Activated CD4-positive, alpha-beta T cell treated with anti-CD3 and anti-CD28 coated beads, Interleukin-2, amount 10 ng/mL, durations not matched to agents 24 days and 14 days (primary cell): ENCODE data around the gene TPK1. TPM values are rescaled to one million over a fixed set of nuclear protein-coding genes. Genes with fewer than 3 reads are reported as not detected.
"Not testable (repeated sequence)": the region's sequence is repeated elsewhere in the genome, so short reads cannot be mapped to it uniquely, and the experiment has no call there.

Experiments used
- DNase-seq: peaks from one replicate; pipeline ENCODE4 v3.0.0; 2022
- H3K27ac Mint-ChIP-seq: one replicate; pipeline ENCODE4 v1.8.0; 2022; ENCODE audit warnings: mild to moderate bottlenecking, mixed read lengths
- H3K27me3 Mint-ChIP-seq: one replicate; pipeline ENCODE4 v1.8.0; 2022; ENCODE audit warnings: mixed read lengths
- H3K36me3 Mint-ChIP-seq: one replicate; pipeline ENCODE4 v1.8.0; 2022; ENCODE audit warnings: low read depth, mild to moderate bottlenecking, mixed read lengths
- H3K4me1 Mint-ChIP-seq: one replicate; pipeline ENCODE4 v1.8.0; 2021; ENCODE audit warnings: mixed read lengths
- H3K4me3 Mint-ChIP-seq: one replicate; pipeline ENCODE4 v1.8.0; 2022; ENCODE audit warnings: mild to moderate bottlenecking, moderate library complexity, mixed read lengths
- H3K9me3 Mint-ChIP-seq: one replicate; pipeline ENCODE4 v1.8.0; 2021; ENCODE audit warnings: mixed read lengths
- intact Hi-C: fragments of 100-400 bp; cut with micrococcal nuclease; formaldehyde crosslinking; loops from one replicate; pipeline ENCODE4 v1.15.1; 2023
- total RNA-seq: library from RNA; stranded (reverse); gene quantifications from 2 replicates; pipeline ENCODE4 v1.2.3, GENCODE V29; 2022

TPK1 gene
- total RNA-seq, 1 donor from 2014 or later: 13.2 TPM

DNA sequence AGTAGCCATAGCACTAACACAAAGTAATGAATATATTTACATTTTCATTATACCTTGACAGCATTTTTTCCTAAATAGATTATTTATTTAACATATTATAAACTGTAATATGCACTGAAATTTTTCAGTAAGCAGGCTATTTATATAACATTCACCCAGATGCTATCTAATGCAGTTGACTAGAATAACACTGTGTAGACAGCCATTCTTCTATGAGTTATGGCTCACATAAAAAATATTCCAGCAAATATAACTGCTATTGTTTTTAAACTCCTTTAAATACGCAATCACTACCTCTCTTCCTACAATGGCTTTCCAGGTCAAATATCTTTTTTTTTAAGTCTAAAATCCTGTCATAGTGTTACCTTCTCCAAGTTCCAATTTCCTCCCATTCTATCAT is 21.6 kb downstream of the TPK1 start:
- intact Hi-C loops: no loop called here
- H3K27ac Mint-ChIP-seq: no peak overlapping the region
- no peaks in the 10 kb centered on the region for H3K27me3 Mint-ChIP-seq
- no peak for DNase-seq
- H3K36me3 Mint-ChIP-seq: peaks cover 4% of the 10 kb centered on the region
- no peak overlapping the region for H3K4me3 Mint-ChIP-seq
- H3K4me1 Mint-ChIP-seq: peaks cover 43% of the 10 kb centered on the region
- H3K9me3 Mint-ChIP-seq: peaks cover 4% of the 10 kb centered on the region

DNA sequence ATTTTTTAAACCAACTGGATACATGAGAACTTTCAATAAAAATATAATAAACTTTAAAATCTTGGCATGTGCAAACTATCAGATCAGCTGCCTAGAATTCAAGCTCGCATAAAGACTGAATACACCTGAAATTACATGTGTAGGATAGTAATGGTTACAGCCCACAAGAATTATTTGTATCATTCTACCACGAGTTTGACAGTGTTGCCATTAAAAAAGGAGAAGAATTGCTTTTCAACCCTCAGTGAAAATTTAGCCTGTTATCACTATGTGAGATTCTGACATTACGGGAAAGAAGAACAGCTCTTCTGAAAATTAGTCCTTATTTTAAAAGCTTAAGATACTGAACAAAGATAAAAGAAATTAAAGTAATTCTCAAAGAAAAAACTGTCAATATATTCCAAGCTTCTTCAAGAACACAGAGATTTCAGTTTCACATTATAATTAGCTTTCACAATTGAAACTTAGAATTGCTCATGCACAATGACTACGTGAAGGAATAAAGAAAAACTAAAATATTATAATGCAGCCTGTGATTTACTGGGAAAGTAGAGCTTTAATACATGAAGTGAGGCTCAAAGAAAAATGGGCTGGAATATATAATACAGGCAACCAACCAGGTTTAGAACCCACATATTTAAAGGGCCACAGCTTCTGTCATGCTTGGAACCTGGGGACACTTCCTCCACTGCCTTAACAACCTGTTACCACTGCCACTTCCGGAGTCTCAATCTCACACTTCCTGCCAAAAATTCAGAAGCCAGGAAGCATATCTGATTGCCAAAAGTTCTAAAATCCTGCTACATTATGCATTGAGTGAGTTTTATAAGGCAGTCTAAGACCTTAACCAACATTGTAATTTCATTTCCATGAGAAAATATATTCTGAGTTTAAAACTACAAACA is 23.2 kb downstream of the TPK1 start:
- peak; percentile 85 for DNase-seq
- H3K4me1 Mint-ChIP-seq: peaks cover 32% of the 10 kb centered on the region
- peaks cover 4% of the 10 kb centered on the region for H3K36me3 Mint-ChIP-seq
- no peaks in the 10 kb centered on the region for H3K27me3 Mint-ChIP-seq
- peak overlapping the region; percentile 76 for H3K4me3 Mint-ChIP-seq
- intact Hi-C loops: loop anchor here (1.0 kb wide), 2 partner anchors 9 to 23 kb away; no protein-coding TSS in a partner anchor
- H3K27ac Mint-ChIP-seq: peak overlapping the region; percentile 88
- peaks cover 4% of the 10 kb centered on the region for H3K9me3 Mint-ChIP-seq

DNA sequence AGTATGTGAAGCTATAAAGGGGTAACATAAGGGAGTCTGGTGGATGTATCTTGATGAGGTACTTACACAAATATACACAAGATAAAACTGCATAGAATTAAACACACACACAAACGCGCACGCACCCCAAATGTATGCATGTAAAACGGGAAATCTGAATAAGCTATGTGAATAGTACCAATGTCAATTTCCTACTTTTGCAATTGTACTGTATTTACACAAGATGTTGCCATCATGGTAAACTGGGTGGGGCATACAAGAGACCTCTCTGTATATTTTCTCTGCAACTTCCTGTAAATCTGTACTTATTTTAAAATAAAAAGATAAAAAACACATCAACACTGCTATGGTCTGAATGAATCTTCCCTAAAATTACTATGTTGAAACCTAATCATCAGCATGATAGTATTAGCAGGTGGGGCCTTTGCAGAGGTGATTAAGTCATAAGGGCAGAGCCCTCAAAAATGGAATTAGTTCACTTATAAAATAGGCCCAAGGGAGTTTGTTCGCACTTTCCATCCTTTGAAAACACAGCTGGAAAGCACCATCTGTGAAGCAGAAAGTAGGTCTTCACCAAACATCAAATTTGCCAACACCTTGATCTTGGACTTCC is 30.1 kb downstream of the TPK1 start:
- peaks cover 13% of the 10 kb centered on the region for H3K4me1 Mint-ChIP-seq
- DNase-seq: no peak

DNA sequence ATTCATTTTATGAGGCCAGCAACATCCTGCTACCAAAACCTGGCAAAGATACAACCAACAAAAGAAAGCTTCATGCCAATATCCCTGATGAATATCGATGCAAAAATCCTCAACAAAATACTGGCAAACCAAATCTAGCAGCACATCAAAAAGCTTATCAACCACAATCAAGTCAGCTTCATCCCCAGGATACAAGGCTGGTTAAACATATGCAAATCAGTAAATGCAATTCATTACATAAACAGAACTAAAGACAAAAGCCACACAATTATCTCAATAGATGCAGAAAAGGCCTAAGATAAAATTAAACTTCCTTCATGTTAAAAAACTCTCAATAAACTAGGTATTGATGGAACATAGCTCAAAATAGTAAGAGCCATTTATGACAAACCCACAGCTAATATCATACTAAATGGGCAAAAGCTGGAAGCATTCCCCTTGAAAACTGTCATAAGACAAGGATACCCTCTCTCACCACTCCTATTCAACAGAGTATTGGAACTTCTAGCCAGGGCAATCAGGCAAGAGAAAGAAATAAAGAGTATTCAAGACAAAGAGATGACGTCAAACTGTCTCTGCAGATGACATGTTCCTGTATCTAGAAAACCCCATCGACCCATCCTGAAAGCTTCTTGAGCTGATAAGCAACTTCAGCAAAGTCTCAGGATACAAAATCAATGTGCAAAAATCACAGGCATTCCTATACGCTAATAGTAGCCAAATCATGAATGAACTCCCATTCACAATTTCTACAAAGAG is 35.0 kb downstream of the TPK1 start:
- intact Hi-C loops, H3K27ac Mint-ChIP-seq, H3K4me1 Mint-ChIP-seq, H3K27me3 Mint-ChIP-seq, DNase-seq, H3K4me3 Mint-ChIP-seq: not testable (repeated sequence)
- Mint-ChIP-seq H3K9me3 (peaks cover 15% of the 10 kb centered on the region), H3K36me3 (peaks cover 28% of the 10 kb centered on the region)

More for the DNA sequence above, 30.1 kb downstream of the TPK1 start:
- Mint-ChIP-seq H3K27me3 (no peaks in the 10 kb centered on the region), H3K9me3 (peaks cover 7% of the 10 kb centered on the region), H3K4me3 (no peak overlapping the region), H3K27ac (no peak overlapping the region), H3K36me3 (peaks cover 16% of the 10 kb centered on the region)
- intact Hi-C loops: no loop called here

DNA sequence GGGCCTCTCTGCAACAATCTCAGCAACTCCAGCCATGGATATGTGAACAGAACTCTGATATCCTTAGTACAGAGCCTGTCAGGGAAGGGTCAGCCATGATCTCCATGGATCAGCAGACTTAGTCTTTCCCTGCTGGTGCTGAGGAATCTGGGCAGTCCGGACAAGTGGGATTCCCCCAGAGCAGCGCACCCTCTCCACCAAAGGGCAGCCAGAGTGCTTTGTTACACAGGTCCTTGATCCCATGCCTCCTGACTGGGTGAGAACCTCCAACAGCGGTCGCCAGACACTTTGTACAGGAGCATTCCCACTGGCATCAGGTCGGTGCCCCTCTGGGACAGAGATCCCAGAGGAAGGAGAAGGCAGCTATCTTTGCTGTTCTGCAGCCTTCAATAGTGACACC is 38.9 kb downstream of the TPK1 start:
- no peaks in the 10 kb centered on the region for H3K4me1 Mint-ChIP-seq
- no peak overlapping the region for H3K4me3 Mint-ChIP-seq
- intact Hi-C loops: no loop called here
- H3K27me3 Mint-ChIP-seq: no peaks in the 10 kb centered on the region
- H3K27ac Mint-ChIP-seq: no peak overlapping the region
- H3K9me3 Mint-ChIP-seq: peaks cover 15% of the 10 kb centered on the region
- no peak for DNase-seq
- H3K36me3 Mint-ChIP-seq: peaks cover 12% of the 10 kb centered on the region

DNA sequence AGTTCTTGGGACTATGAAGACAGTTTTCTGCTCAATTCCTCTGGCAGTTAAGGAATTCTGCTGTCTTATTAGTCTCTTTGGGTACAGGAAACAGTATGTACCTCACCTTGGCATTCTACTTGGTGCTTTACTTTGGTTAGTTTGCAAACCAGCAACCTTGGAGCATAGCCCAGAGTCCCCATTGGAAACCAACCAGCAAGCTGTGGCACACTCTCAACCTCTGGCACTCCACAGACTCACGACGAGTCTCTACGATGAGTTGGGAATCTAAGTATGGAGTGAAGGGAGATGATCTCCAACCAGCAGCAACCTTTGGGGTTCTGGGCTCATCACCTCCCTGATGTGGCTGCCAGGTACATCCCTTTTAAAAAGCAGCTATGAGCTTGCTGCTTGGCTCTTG is 43.8 kb downstream of the TPK1 start:
- Mint-ChIP-seq H3K4me3 (no peak overlapping the region), H3K4me1 (no peaks in the 10 kb centered on the region), H3K27me3 (no peaks in the 10 kb centered on the region), H3K9me3 (no peaks in the 10 kb centered on the region), H3K36me3 (peaks cover 4% of the 10 kb centered on the region), H3K27ac (no peak overlapping the region)
- intact Hi-C loops: no loop called here
- no peak for DNase-seq

DNA sequence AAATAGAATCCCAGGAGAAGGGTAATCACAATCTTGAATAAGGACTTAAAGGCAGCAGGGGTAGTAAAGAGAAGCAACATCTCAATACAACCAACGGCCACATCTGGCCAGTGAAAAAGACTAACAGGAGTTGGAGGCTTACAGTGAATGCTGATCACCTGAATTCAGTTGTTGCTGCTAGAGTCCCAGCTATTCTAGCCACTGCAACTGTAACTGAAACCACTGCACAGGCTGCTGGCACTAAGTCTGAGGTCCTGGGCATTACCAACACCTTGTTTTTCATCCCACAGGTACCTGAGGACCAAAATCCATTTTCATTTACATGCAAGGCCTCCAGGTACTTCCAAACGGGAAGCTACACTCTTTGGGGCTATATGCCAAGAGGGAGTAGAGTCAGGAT is 44.4 kb downstream of the TPK1 start:
- intact Hi-C loops: no loop called here
- H3K4me1 Mint-ChIP-seq: peaks cover 4% of the 10 kb centered on the region
- no peak overlapping the region for H3K4me3 Mint-ChIP-seq
- H3K27me3 Mint-ChIP-seq: no peaks in the 10 kb centered on the region
- DNase-seq: no peak
- no peaks in the 10 kb centered on the region for H3K9me3 Mint-ChIP-seq
- peaks cover under 1% of the 10 kb centered on the region for H3K36me3 Mint-ChIP-seq
- no peak overlapping the region for H3K27ac Mint-ChIP-seq

DNA sequence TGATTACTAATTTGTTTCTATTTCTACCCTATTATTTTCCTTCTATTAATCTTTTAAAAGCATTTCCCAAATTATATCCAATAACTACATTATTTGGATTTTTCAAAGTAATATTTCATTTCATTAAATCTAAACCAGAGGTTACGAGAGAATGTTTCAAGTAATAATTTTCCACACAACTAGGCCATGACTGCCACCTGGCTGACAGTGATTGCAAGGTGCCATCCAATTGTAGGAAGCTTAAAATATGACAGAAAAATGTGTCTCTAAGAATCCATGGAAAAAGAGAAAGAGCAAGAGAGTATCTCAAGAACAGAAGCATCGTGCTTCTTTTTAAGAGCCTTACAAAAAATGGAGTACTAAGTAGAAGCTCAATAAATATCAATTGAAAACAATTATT is 48.7 kb downstream of the TPK1 start:
- Mint-ChIP-seq H3K4me1 (peaks cover 5% of the 10 kb centered on the region), H3K36me3 (no peaks in the 10 kb centered on the region), H3K27me3 (no peaks in the 10 kb centered on the region), H3K9me3 (no peaks in the 10 kb centered on the region), H3K4me3 (no peak overlapping the region), H3K27ac (no peak overlapping the region)
- no peak for DNase-seq
- intact Hi-C loops: loop anchor here (10.0 kb wide), 1 partner anchor 48 kb away; the partner anchor contains the start of gene TPK1

DNA sequence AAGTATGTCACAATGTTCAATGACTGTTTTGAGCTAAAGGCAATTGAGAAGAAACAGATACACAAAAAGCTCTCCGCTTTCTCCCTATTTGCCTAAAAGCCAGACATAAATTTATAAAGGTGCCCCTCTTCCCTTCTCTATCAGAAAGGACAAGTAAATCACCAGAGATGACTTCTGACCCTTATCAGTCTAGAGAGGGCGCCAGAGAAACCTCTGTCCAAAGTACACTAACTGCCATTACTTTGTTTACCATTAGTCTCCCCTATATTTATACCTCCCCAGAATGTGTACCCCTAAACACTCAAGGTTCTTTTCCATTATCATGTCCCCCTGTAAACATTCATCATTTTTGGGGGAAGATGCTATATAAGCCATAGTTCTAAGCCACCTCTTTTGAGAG is 49.3 kb downstream of the TPK1 start:
- no peak overlapping the region for H3K4me3 Mint-ChIP-seq
- intact Hi-C loops: loop anchor here (10.0 kb wide), 1 partner anchor 48 kb away; the partner anchor contains the start of gene TPK1
- H3K27me3 Mint-ChIP-seq: no peaks in the 10 kb centered on the region
- H3K36me3 Mint-ChIP-seq: no peaks in the 10 kb centered on the region
- peaks cover 5% of the 10 kb centered on the region for H3K4me1 Mint-ChIP-seq
- no peak overlapping the region for H3K27ac Mint-ChIP-seq
- no peaks in the 10 kb centered on the region for H3K9me3 Mint-ChIP-seq
- DNase-seq: peak; percentile 63

DNA sequence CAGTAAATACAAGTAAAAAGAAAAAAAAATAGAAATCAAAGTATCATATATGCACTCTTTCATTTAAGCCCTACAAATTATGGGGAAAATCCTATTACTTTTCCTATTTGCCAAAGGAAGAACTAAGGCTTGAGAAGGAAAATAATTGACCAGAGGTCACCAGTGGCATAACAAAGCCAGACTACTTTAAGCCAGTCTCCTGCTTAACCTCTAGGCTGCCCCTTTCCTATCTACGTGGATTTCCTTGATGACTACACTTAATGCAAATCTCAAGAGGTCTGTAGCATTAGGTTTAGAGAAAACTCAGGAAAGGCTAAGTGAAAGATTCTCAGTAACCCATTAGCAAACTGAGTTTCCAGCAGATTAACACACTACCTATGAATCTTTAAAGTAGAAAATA is 49.8 kb downstream of the TPK1 start:
- H3K4me1 Mint-ChIP-seq: peaks cover 5% of the 10 kb centered on the region
- H3K27ac Mint-ChIP-seq: no peak overlapping the region
- intact Hi-C loops: loop anchor here (10.0 kb wide), 1 partner anchor 49 kb away; the partner anchor contains the start of gene TPK1
- H3K4me3 Mint-ChIP-seq: no peak overlapping the region
- no peak for DNase-seq
- no peaks in the 10 kb centered on the region for H3K36me3 Mint-ChIP-seq
- no peaks in the 10 kb centered on the region for H3K9me3 Mint-ChIP-seq
- no peaks in the 10 kb centered on the region for H3K27me3 Mint-ChIP-seq

DNA sequence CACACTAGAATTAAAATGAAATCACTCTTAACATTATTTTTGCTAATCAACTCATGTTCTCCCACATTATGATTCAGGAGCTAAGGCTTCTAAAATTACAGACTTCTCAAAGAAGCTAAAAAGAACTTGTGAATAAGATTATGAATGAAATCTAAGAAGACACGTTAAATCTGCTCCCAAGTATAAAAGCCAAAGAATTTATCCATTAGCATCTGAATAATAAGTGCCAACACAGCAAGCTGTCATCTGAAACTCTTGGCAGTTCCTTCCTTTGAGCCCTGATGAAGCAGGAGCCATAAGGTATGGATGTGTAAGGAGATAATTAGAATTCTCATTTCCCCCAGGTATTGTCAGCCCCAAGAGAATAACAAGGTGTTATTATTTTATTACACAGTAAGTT is 50.3 kb downstream of the TPK1 start:
- H3K27ac Mint-ChIP-seq: no peak overlapping the region
- intact Hi-C loops: loop anchor here (10.0 kb wide), 1 partner anchor 49 kb away; the partner anchor contains the start of gene TPK1
- no peak for DNase-seq

DNA sequence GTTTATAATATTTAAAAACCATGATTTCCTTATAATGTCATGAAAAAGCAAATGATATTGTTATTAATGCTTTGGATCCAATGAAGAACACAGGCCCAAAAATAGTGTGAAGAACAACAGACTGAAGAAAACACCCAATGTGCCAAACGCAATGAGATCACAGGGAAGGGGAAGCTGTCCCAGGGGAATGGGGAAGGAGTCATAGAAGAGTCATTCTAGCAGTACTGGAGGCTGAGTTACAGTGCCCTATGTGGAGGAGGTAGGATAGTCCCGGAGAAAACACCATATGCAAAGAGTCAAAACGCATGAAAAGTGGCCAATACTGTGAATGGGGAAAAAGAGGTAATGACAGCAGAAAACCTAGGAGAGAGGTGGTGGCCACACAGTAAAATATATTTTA is 50.9 kb downstream of the TPK1 start:
- intact Hi-C loops: loop anchor here (10.0 kb wide), 1 partner anchor 50 kb away; the partner anchor contains the start of gene TPK1
- no peak for DNase-seq
- H3K4me3 Mint-ChIP-seq: no peak overlapping the region
- no peaks in the 10 kb centered on the region for H3K9me3 Mint-ChIP-seq
- no peaks in the 10 kb centered on the region for H3K27me3 Mint-ChIP-seq
- peaks cover 5% of the 10 kb centered on the region for H3K4me1 Mint-ChIP-seq
- H3K27ac Mint-ChIP-seq: no peak overlapping the region
- H3K36me3 Mint-ChIP-seq: no peaks in the 10 kb centered on the region

More for the DNA sequence above, 50.3 kb downstream of the TPK1 start:
- H3K4me3 Mint-ChIP-seq: no peak overlapping the region
- H3K36me3 Mint-ChIP-seq: no peaks in the 10 kb centered on the region
- no peaks in the 10 kb centered on the region for H3K9me3 Mint-ChIP-seq
- peaks cover 5% of the 10 kb centered on the region for H3K4me1 Mint-ChIP-seq
- H3K27me3 Mint-ChIP-seq: no peaks in the 10 kb centered on the region

DNA sequence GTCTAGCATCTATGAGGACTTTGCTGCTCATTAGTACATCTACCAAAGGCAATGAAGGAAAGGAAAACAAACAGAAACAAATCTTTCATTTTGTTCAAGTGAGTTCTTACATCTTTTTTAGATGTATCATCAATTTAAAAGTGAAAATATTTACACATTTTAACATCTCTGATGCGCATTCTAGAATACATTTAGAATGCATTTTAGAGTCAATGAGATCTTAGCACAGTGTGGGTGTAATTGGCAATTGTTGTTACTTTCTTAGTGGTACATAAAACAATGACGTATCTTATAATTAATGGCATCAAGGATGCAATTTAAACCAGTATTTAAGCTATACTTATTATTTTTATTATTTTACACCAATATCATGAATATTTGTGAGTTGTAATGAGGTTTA is 51.4 kb downstream of the TPK1 start:
- H3K4me1 Mint-ChIP-seq: peaks cover 5% of the 10 kb centered on the region
- no peak overlapping the region for H3K4me3 Mint-ChIP-seq
- intact Hi-C loops: loop anchor here (10.0 kb wide), 1 partner anchor 50 kb away; the partner anchor contains the start of gene TPK1

More for the DNA sequence above, 51.4 kb downstream of the TPK1 start:
- Mint-ChIP-seq H3K9me3 (no peaks in the 10 kb centered on the region), H3K27me3 (no peaks in the 10 kb centered on the region), H3K36me3 (no peaks in the 10 kb centered on the region), H3K27ac (no peak overlapping the region)
- DNase-seq: no peak
